ENCODE results near the gene KEAP1.

GRCh38 chr19:10471909-10472308 lies 31.2 kb downstream of the KEAP1 start:
- TF ChIP-seq CTCF (IDR thresholded peaks at IDR 0.05) (no peak), POLR2A (IDR thresholded peaks at IDR 0.05) (no peak)

Data from upper lobe of left lung (tissue), 4 donors.